ENCODE measurements around the gene TBC1D3I.
"Not testable (repeated sequence)": the region's sequence is repeated elsewhere in the genome, so short reads cannot be mapped to it uniquely, and the experiment has no call there.

Gene TBC1D3I

GRCh38 chr17:36209575-36209974 lies 54.8 kb downstream of the TBC1D3I start:
- no peak for DNase-seq (ENCODE audit: low read depth, low spot score)
- H3K27ac ChIP-seq: no peak overlapping the region

GRCh38 chr17:36207383-36207782 lies 57.0 kb downstream of the TBC1D3I start:
- not testable (repeated sequence) for DNase-seq (ENCODE audit: low read depth, low spot score); H3K27ac ChIP-seq

- not testable (repeated sequence) for H3K27ac ChIP-seq; DNase-seq (ENCODE audit: low read depth, low spot score)
Observed at GRCh38 chr17:36206486-36206821, 57.9 kb downstream of the TBC1D3I start.

- H3K27ac ChIP-seq: no peak overlapping the region
- no peak for DNase-seq (ENCODE audit: low read depth, low spot score)
Observed at GRCh38 chr17:36205637-36206485, 58.5 kb downstream of the TBC1D3I start.

GRCh38 chr17:36204724-36205500 lies 59.5 kb downstream of the TBC1D3I start:
- no peak overlapping the region for H3K27ac ChIP-seq
- no peak for DNase-seq (ENCODE audit: low read depth, low spot score)
